Measurements from ENCODE around the gene RPL14.

DNA sequence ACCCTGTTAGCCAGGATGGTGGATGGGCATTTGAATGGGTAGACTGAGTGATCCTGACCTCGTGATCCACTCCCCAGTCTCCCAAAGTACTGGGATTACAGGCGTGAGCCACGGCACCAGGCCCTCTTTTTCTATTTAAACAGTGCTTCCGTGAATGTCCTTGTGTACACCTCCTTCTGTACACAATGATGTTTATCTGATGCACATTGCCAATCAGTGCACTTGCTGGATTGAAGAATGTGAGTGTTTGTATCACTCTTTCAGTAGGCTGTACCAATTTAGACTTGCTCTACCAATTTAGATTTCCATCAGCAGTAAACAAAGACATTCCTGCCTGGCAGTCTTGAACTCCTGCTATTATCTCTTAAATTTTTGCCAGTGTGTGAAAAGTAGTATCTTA, 10.9 kb downstream of the RPL14 start:
- TF ChIP-seq EZH2 (IDR thresholded peaks at IDR 0.05; ENCODE audit: borderline replicate concordance, low read length): no peak
- TF ChIP-seq, protein P1, sequence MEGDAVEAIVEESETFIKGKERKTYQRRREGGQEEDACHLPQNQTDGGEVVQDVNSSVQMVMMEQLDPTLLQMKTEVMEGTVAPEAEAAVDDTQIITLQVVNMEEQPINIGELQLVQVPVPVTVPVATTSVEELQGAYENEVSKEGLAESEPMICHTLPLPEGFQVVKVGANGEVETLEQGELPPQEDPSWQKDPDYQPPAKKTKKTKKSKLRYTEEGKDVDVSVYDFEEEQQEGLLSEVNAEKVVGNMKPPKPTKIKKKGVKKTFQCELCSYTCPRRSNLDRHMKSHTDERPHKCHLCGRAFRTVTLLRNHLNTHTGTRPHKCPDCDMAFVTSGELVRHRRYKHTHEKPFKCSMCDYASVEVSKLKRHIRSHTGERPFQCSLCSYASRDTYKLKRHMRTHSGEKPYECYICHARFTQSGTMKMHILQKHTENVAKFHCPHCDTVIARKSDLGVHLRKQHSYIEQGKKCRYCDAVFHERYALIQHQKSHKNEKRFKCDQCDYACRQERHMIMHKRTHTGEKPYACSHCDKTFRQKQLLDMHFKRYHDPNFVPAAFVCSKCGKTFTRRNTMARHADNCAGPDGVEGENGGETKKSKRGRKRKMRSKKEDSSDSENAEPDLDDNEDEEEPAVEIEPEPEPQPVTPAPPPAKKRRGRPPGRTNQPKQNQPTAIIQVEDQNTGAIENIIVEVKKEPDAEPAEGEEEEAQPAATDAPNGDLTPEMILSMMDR (IDR thresholded peaks at IDR 0.05; ENCODE audit: low read length): no peak

Data from OCI-LY1 (cell line).